HepG2 (cell line): ENCODE results near the gene TCFL5. TPM values are rescaled to one million over a fixed set of nuclear protein-coding genes. Genes with fewer than 3 reads are reported as not detected.

ENCODE experiments used
- GTF2F1 ChIP-seq: fragments of 150-350 bp; IDR thresholded peaks from 2 replicates; pipeline ENCODE4 v1.6.1; 2014; ENCODE audit warnings: low read length
- IKZF1 ChIP-seq: fragments of 450-650 bp; IDR thresholded peaks from 2 replicates; pipeline ENCODE4 v1.7.1; 2016
- MIXL1 ChIP-seq: IDR thresholded peaks from 2 replicates; pipeline ENCODE4 v1.6.1; 2016
- MYC ChIP-seq: sonication (generic); formaldehyde crosslinking; IDR thresholded peaks from 2 replicates; pipeline ENCODE4 v1.9.0; 2021; ENCODE audit warnings: missing genetic modification reagents, borderline replicate concordance
- NR2F6 ChIP-seq, 2 experiments: IDR thresholded peaks; 2 replicates each; pipeline ENCODE4 v1.6.1; 2016; ENCODE audit warnings: antibody characterized with exemption in 1 of 2, mild to moderate bottlenecking in 1 of 2
- ZBTB39 ChIP-seq: sonication (generic); formaldehyde crosslinking; IDR thresholded peaks from 2 replicates; pipeline ENCODE4 v1.5.0; 2020; ENCODE audit warnings: missing genetic modification reagents
- ZNF136 ChIP-seq: sonication (generic); formaldehyde crosslinking; IDR thresholded peaks from 2 replicates; pipeline ENCODE4 v1.8.1; 2022; ENCODE audit warnings: low read depth, mild to moderate bottlenecking, moderate library complexity, missing genetic modification reagents
- ZNF281 ChIP-seq: sonication (generic); formaldehyde crosslinking; IDR thresholded peaks from 2 replicates; pipeline ENCODE4 v1.4.0; 2020; ENCODE audit warnings: missing genetic modification reagents, borderline replicate concordance
- ZNF333 ChIP-seq: sonication (generic); formaldehyde crosslinking; IDR thresholded peaks from 2 replicates; pipeline ENCODE4 v1.4.0; 2020; ENCODE audit warnings: mild to moderate bottlenecking, missing genetic modification reagents, borderline replicate concordance
- ZNF407 ChIP-seq: sonication (generic); formaldehyde crosslinking; IDR thresholded peaks from one replicate; pipeline ENCODE4 v1.5.1; 2020; ENCODE audit warnings: mild to moderate bottlenecking, missing genetic modification reagents; ENCODE audit errors: not compliant biosample characterization
- ZNF557 ChIP-seq: sonication (generic); formaldehyde crosslinking; IDR thresholded peaks from 2 replicates; pipeline ENCODE4 v1.4.0; 2020; ENCODE audit warnings: missing genetic modification reagents
- ZNF740 ChIP-seq: sonication (generic); formaldehyde crosslinking; IDR thresholded peaks from 2 replicates; pipeline ENCODE4 v1.4.0; 2020; ENCODE audit warnings: missing genetic modification reagents
- ZNF749 ChIP-seq: sonication (generic); formaldehyde crosslinking; IDR thresholded peaks from 2 replicates; pipeline ENCODE4 v1.8.0; 2022; ENCODE audit warnings: mild to moderate bottlenecking, missing genetic modification reagents, moderate library complexity, borderline replicate concordance
- ZZZ3 ChIP-seq: sonication (generic); formaldehyde crosslinking; IDR thresholded peaks from 2 replicates; pipeline ENCODE4 v1.4.0; 2020; ENCODE audit warnings: missing genetic modification reagents, mild to moderate bottlenecking, borderline replicate concordance
- polyA plus RNA-seq, 8 experiments: library from polyadenylated mRNA; depleted of rRNA in 3 of 8; stranded (reverse) in 7 of 8; unstranded in 1 of 8; fragments of >200 nt; fragmentation: Illumina TruSeq in 4 of 8; extraction: Trizol in 4 of 8; gene quantifications; 2 replicates each; pipeline versions ENCODE4 v1.2.1 to v1.2.3, GENCODE V29; 2011 to 2016; ENCODE audit warnings: low read depth in 4 of 8, missing spikeins in 1 of 8, mixed read lengths in 1 of 8; ENCODE audit not compliant: insufficient read depth in 1 of 8
- total RNA-seq, 5 experiments: library from RNA; depleted of rRNA; stranded (reverse); fragments of >200 nt; fragmentation: Illumina TruSeq; extraction: Trizol; gene quantifications; 2 replicates each; pipeline ENCODE4 v1.2.3, GENCODE V29; 2016; ENCODE audit warnings: low read depth in 1 of 5

TCFL5 gene
- total and polyA plus RNA-seq, 2 of the 13 experiments (the other 11 are each of a cell fraction or from before 2014, with no cell fraction given), result 14.8 to 20.0 TPM

GRCh38 chr20:62805711-62806382 lies 55.8 kb downstream of the TCFL5 start (continued):
- TF ChIP-seq ZNF407 (CRISPR knock-in tag), result peak; percentile 37
- no peak for TF ChIP-seq ZBTB39 (CRISPR knock-in tag)
- peak; percentile 2; the same call in 1 of the 2 replicates for TF ChIP-seq ZNF557 (CRISPR knock-in tag)
- peak; percentile 49; the same call in 1 of the 2 replicates for TF ChIP-seq ZNF333 (CRISPR knock-in tag)
- no peak for TF ChIP-seq GTF2F1
- peak; percentile 36; the same call in 1 of the 2 replicates for TF ChIP-seq ZNF281 (CRISPR knock-in tag)
- TF ChIP-seq MYC, result peak; percentile 87
- no peak for TF ChIP-seq IKZF1
- TF ChIP-seq ZZZ3 (CRISPR knock-in tag), result peak; percentile 88; the same call in 1 of the 2 replicates
- no peak for TF ChIP-seq ZNF749
- no peak; the same call in 1 of the 2 replicates for TF ChIP-seq ZNF136 (CRISPR knock-in tag)
- TF ChIP-seq MIXL1 (CRISPR knock-in tag), result no peak; the same call in 1 of the 2 replicates
- TF ChIP-seq NR2F6 (IDR thresholded peaks at IDR 0.05), result peak; percentile 98
- TF ChIP-seq NR2F6 (CRISPR knock-in tag; IDR thresholded peaks at IDR 0.05), result peak; percentile 99
- TF ChIP-seq ZNF740 (CRISPR knock-in tag), result no peak; the same call in 1 of the 2 replicates
